Measurements from ENCODE around the gene IDH3G.

Gene IDH3G

DNA sequence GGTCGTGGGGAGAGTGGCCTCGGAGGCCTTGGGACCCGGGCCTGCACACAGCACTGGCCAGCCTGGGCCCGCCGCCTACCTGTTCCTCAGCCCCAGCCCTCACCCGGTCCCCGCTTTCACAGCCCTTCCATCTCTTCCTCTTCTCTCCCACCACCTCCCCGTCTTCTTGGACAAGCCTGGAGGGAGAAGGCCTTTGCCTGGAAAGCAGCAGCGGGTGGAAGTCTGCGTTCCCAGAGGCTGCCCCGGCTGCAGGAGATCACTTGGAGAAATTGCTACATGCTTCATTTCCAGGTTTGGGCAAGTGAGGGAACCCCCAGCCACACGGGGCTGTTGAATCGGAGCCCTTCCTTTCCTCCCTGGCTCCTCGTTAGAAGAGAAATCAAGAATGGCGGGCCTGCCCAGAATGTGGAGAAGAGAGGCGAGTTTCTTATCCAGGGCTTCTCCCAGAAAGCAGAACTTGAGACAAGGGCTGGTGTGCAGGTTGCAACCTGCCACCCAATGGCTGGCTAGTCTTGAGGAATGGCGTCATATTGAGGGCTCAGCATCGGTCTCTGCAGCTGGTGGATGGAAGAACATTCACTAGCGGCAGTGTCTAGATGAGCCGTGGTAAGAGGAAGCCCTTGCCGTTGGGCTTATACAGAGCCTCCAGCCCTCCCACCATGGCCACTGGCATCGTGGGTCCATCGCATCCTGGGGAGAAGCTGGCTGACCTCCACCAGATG lies 37.4 kb upstream of the IDH3G start:
- H3K36me3 ChIP-seq (ENCODE audit: insufficient read depth, low read length): no peaks in the 10 kb centered on the region
- no peaks in the 10 kb centered on the region for H3K27me3 ChIP-seq (ENCODE audit: insufficient read depth, low read length)
- no peaks in the 10 kb centered on the region for H3K9me2 ChIP-seq (ENCODE audit: low read depth, low read length)
- no peak overlapping the region for H2AFZ ChIP-seq (ENCODE audit: low read length)
- no peak overlapping the region for H3K4me2 ChIP-seq (ENCODE audit: low read length)
- no peaks in the 10 kb centered on the region for H3K79me2 ChIP-seq (ENCODE audit: insufficient read depth, low read length)
- H3F3A ChIP-seq (ENCODE audit: insufficient read depth, low read length): no peaks in the 10 kb centered on the region
- H3K4me3 ChIP-seq (ENCODE audit: low read depth, low read length, poor library complexity, severe bottlenecking): no peak overlapping the region
- TF ChIP-seq, protein P1, sequence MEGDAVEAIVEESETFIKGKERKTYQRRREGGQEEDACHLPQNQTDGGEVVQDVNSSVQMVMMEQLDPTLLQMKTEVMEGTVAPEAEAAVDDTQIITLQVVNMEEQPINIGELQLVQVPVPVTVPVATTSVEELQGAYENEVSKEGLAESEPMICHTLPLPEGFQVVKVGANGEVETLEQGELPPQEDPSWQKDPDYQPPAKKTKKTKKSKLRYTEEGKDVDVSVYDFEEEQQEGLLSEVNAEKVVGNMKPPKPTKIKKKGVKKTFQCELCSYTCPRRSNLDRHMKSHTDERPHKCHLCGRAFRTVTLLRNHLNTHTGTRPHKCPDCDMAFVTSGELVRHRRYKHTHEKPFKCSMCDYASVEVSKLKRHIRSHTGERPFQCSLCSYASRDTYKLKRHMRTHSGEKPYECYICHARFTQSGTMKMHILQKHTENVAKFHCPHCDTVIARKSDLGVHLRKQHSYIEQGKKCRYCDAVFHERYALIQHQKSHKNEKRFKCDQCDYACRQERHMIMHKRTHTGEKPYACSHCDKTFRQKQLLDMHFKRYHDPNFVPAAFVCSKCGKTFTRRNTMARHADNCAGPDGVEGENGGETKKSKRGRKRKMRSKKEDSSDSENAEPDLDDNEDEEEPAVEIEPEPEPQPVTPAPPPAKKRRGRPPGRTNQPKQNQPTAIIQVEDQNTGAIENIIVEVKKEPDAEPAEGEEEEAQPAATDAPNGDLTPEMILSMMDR (IDR thresholded peaks at IDR 0.05; ENCODE audit: low read length): no peak
- TF ChIP-seq EZH2 (IDR thresholded peaks at IDR 0.05; ENCODE audit: borderline replicate concordance, low read length): no peak
- no peaks in the 10 kb centered on the region for H3K9me3 ChIP-seq (ENCODE audit: low read length)
- no peak overlapping the region for H3K9ac ChIP-seq (ENCODE audit: low read length)
- H3K4me1 ChIP-seq (ENCODE audit: insufficient read depth, low read length, severe bottlenecking): no peaks in the 10 kb centered on the region
- H4K20me1 ChIP-seq (ENCODE audit: insufficient read depth, low read length): no peaks in the 10 kb centered on the region
- H3K27ac ChIP-seq (ENCODE audit: low read depth, low read length, poor library complexity, severe bottlenecking): no peak overlapping the region

DNA sequence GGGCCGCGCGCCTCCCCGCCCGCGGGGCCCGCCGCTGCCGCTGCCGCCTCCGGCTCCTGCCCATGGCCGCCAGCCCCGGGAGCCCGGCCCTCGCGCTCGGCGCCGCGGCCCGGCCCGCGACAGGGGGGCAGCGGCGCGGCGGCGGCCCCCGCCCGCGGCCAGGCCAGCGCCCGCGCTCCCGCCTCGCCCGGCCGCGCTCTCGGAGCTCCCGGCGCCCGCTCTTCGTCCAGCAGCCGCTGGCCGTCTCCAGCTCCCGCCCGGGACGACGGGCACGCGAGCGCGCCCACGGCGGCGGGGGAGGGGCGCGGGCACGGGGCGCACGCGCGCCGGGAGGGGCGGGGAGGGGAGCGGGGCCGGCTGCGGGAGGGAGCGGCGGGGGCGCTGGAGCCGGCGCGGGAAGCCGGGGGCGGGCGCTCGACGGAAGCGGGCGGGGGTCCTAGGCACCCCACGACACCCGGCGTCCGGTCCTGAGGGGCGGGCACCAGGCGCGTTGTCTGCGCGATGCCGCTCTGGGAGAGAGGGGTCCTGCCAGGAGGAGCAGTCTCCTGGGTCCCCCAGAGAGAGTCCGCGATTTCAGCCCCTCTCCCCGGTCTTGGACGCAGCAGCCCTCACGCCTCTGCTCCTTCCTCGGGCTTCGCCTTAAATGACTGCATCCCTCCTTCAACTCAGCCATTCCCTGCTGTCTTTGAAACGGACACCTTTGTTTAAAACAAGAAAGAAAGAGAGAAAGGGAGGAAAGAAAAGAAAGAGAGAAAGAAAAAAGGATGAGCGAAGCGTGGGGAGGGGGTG lies 36.7 kb upstream of the IDH3G start:
- H4K20me1 ChIP-seq (ENCODE audit: insufficient read depth, low read length): no peaks in the 10 kb centered on the region
- H3K4me3 ChIP-seq (ENCODE audit: low read depth, low read length, poor library complexity, severe bottlenecking): no peak overlapping the region
- H3K36me3 ChIP-seq (ENCODE audit: insufficient read depth, low read length): no peaks in the 10 kb centered on the region
- H3K9ac ChIP-seq (ENCODE audit: low read length): no peak overlapping the region
- no peaks in the 10 kb centered on the region for H3K9me2 ChIP-seq (ENCODE audit: low read depth, low read length)
- H2AFZ ChIP-seq (ENCODE audit: low read length): no peak overlapping the region
- H3K27ac ChIP-seq (ENCODE audit: low read depth, low read length, poor library complexity, severe bottlenecking): no peak overlapping the region
- H3K9me3 ChIP-seq (ENCODE audit: low read length): no peaks in the 10 kb centered on the region
- no peak overlapping the region for H3K4me2 ChIP-seq (ENCODE audit: low read length)
- TF ChIP-seq, protein P1 (IDR thresholded peaks at IDR 0.05; ENCODE audit: low read length): no peak
- TF ChIP-seq EZH2 (IDR thresholded peaks at IDR 0.05; ENCODE audit: borderline replicate concordance, low read length): no peak
- H3K79me2 ChIP-seq (ENCODE audit: insufficient read depth, low read length): no peaks in the 10 kb centered on the region
- no peaks in the 10 kb centered on the region for H3F3A ChIP-seq (ENCODE audit: insufficient read depth, low read length)
- H3K27me3 ChIP-seq (ENCODE audit: insufficient read depth, low read length): no peaks in the 10 kb centered on the region
- H3K4me1 ChIP-seq (ENCODE audit: insufficient read depth, low read length, severe bottlenecking): no peaks in the 10 kb centered on the region

DNA sequence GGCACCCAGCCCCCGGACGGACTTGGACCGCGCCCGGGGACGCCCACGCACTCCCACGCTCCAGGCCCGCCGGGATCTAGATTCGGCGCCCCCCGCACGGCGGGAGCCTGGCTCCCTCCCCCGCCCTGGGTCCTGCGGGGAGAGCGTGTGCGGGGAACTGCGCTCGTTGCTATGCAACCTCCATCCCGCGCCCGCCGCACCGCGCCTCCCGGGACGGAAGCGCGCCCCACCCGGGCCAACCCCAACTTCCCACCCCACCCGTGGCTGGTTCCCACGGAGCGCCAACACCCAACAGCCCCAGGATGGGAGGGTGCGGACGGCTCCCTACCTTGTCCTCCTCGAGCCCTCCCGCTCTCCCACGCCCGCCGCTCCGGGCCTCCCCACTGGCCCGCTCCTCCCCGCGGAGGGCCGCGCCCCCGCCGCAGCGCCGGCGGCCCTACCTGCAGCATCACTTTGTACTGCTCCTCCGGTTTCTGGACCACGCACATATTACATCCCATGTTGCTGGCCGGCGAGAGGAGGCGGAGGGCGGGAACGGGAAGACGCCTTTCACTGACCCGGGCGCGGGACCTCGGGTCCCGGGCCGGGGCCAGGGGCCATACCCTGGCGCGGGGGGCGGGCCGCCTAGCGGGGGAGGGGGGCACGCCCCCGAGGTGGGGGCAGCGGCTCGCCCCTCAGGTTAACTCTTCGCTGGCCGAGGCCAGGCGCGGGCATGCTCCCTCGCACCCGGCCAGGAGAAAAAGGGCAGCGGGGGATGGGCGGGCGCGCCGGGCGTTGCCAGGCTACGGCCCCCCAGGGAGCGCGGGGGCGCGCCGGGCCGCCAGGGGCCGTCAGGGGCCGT lies 35.8 kb upstream of the IDH3G start, which contains the start of gene PDZD4:
Gene PDZD4, minus strand, starts transcription at position 746 of the 841 bp plus-strand sequence. Its CDS starts 246 bp downstream, at position 500.
- Histone ChIP-seq H3K27ac (ENCODE audit: low read depth, low read length, poor library complexity, severe bottlenecking) (no peak within 1 kb of the TSS), H2AFZ (ENCODE audit: low read length) (no peak within 1 kb of the TSS), H3K36me3 (ENCODE audit: insufficient read depth, low read length) (no peaks in the 10 kb centered on the region), H3F3A (ENCODE audit: insufficient read depth, low read length) (no peaks in the 10 kb centered on the region), H3K9ac (ENCODE audit: low read length) (no peak within 1 kb of the TSS), H3K4me3 (ENCODE audit: low read depth, low read length, poor library complexity, severe bottlenecking) (no peak within 1 kb of the TSS), H3K4me1 (ENCODE audit: insufficient read depth, low read length, severe bottlenecking) (no peaks in the 10 kb centered on the region), H4K20me1 (ENCODE audit: insufficient read depth, low read length) (no peaks in the 10 kb centered on the region), H3K79me2 (ENCODE audit: insufficient read depth, low read length) (no peaks in the 10 kb centered on the region), H3K9me2 (ENCODE audit: low read depth, low read length) (no peaks in the 10 kb centered on the region), H3K9me3 (ENCODE audit: low read length) (no peaks in the 10 kb centered on the region), H3K4me2 (ENCODE audit: low read length) (peak within 1 kb of the TSS; percentile 16; the same call in 1 of the 2 replicates), H3K27me3 (ENCODE audit: insufficient read depth, low read length) (no peaks in the 10 kb centered on the region)
- TF ChIP-seq, protein P1 (IDR thresholded peaks at IDR 0.05; ENCODE audit: low read length): no peak
- TF ChIP-seq EZH2 (IDR thresholded peaks at IDR 0.05; ENCODE audit: borderline replicate concordance, low read length): no peak

Data from OCI-LY1 (cell line).